Stimulated activated CD4-positive, alpha-beta T cell treated with anti-CD3 and anti-CD28 coated beads, Interleukin-1b, Interleukin-23, amount 100 ng/mL, for 4 hours (primary cell): Measurements from ENCODE around the gene FXYD4.

Experiments
- DNase-seq, 2 donors: peaks; one replicate each; pipeline ENCODE4 v3.0.0-alpha.2; 2020; ENCODE audit warnings: low read depth in 2 of 2

The FXYD4 gene

GRCh38 chr10:43396061-43396927 is 24.9 kb downstream of the FXYD4 start:
- peak; percentile 52 to 71 for DNase-seq

- peak; percentile 39 to 65 for DNase-seq
These were observed 25.6 kb downstream of the FXYD4 start for GRCh38 chr10:43396928-43397624.

GRCh38 chr10:43398939-43399319 is 27.5 kb downstream of the FXYD4 start:
- no peak for DNase-seq

GRCh38 chr10:43399320-43400310 is 28.2 kb downstream of the FXYD4 start:
- DNase-seq, result no peak

GRCh38 chr10:43401627-43402026 is 30.2 kb downstream of the FXYD4 start:
- no peak for DNase-seq

- no peak for DNase-seq
These were observed 30.7 kb downstream of the FXYD4 start for GRCh38 chr10:43402176-43402575.

GRCh38 chr10:43402880-43403452 is 31.5 kb downstream of the FXYD4 start:
- DNase-seq, result no peak

- no peak for DNase-seq
These were observed 32.7 kb downstream of the FXYD4 start for GRCh38 chr10:43403911-43404703.

GRCh38 chr10:43404704-43405084 is 33.3 kb downstream of the FXYD4 start:
- no peak for DNase-seq

GRCh38 chr10:43407148-43407575 is 35.7 kb downstream of the FXYD4 start:
- peak; percentile 35 to 49 for DNase-seq

GRCh38 chr10:43407576-43408330 is 36.3 kb downstream of the FXYD4 start:
- DNase-seq, result peak; percentile 86 to 90

- no peak for DNase-seq
These were observed 36.9 kb downstream of the FXYD4 start for GRCh38 chr10:43408331-43408709.

- peak; percentile 92 to 94 for DNase-seq
These were observed 37.4 kb downstream of the FXYD4 start, which contains the start of gene HNRNPF for GRCh38 chr10:43408710-43409384. TSS of gene HNRNPF (minus strand) at chr10:43409186. CDS start at chr10:43387884, 21,302 bp downstream.

GRCh38 chr10:43409385-43410109 is 38.1 kb downstream of the FXYD4 start:
- peak; percentile 47 to 52 for DNase-seq

GRCh38 chr10:43410345-43410744 is 38.9 kb downstream of the FXYD4 start:
- DNase-seq, result no peak

- no peak for DNase-seq
These were observed 40.1 kb downstream of the FXYD4 start for GRCh38 chr10:43411536-43411935.

GRCh38 chr10:43415544-43415943 is 44.1 kb downstream of the FXYD4 start:
- no peak for DNase-seq

- DNase-seq, result no peak
These were observed 46.7 kb downstream of the FXYD4 start for GRCh38 chr10:43417950-43418768.
